Spleen (tissue), 11 donors: ENCODE measurements around the gene SLC24A3. TPM values are rescaled to one million over a fixed set of nuclear protein-coding genes. Genes with fewer than 3 reads are reported as not detected.
A peak's percentile ranks its signal among the peaks of the same experiment; 100 is the strongest.

Source experiments
- DNase-seq: peaks from one replicate; pipeline ENCODE4 v3.0.0-alpha.2; 2020
- H3K27ac ChIP-seq, 8 donors: fragments of 200-600 bp; sonication (generic) in 7 of 8; 1 replicate in 4 of 8; 2 replicates in 4 of 8; pipeline versions ENCODE4 v1.5.0 to v1.8.0; 2016 to 2021; ENCODE audit warnings: inconsistent platforms in 4 of 8, mild to moderate bottlenecking in 4 of 8, moderate library complexity in 1 of 8
- H3K27me3 ChIP-seq, 7 donors: fragments of 200-600 bp; sonication (generic) in 6 of 7; replicated peaks in 1 of 7; 1 replicate in 4 of 7; 2 replicates in 3 of 7; pipeline versions ENCODE4 v1.5.0 to v1.8.0; 2016 to 2021; ENCODE audit warnings: inconsistent platforms in 3 of 7, mild to moderate bottlenecking in 1 of 7
- H3K36me3 ChIP-seq, 6 donors: fragments of 200-600 bp; sonication (generic) in 5 of 6; 1 replicate in 4 of 6; 2 replicates in 2 of 6; pipeline versions ENCODE4 v1.5.0 to v1.8.0; 2016 to 2021; ENCODE audit warnings: inconsistent platforms in 2 of 6
- H3K4me1 ChIP-seq, 6 donors: fragments of 200-600 bp; sonication (generic) in 5 of 6; 1 replicate in 3 of 6; 2 replicates in 3 of 6; pipeline versions ENCODE4 v1.5.0 to v1.8.0; 2016 to 2021; ENCODE audit warnings: inconsistent platforms in 3 of 6
- H3K4me3 ChIP-seq, 8 donors: fragments of 200-600 bp; sonication (generic) in 7 of 8; 1 replicate in 4 of 8; 2 replicates in 4 of 8; pipeline versions ENCODE4 v1.5.0 to v1.8.0; 2016 to 2021; ENCODE audit warnings: inconsistent platforms in 4 of 8, mild to moderate bottlenecking in 4 of 8, moderate library complexity in 2 of 8
- H3K9me3 ChIP-seq, 8 donors: fragments of 200-600 bp; sonication (generic) in 7 of 8; 1 replicate in 4 of 8; 2 replicates in 4 of 8; pipeline versions ENCODE4 v1.5.0 to v1.8.0; 2016 to 2021; ENCODE audit warnings: inconsistent platforms in 4 of 8
- CTCF ChIP-seq, 11 experiments: fragments of 200-600 bp in 7 of 11; fragments of 450-650 bp in 4 of 11; sonication (generic) in 4 of 11; IDR thresholded peaks in 8 of 11; conservative IDR thresholded peaks in 3 of 11; 1 replicate in 7 of 11; 2 replicates in 4 of 11; pipeline versions ENCODE4 v1.4.0 to v1.8.0; 2016 to 2021; ENCODE audit warnings: antibody characterized with exemption in 11 of 11, inconsistent platforms in 4 of 11, mild to moderate bottlenecking in 1 of 11
- POLR2A ChIP-seq, 3 donors: fragments of 450-650 bp; IDR thresholded peaks; one replicate each; pipeline ENCODE4 v1.5.1; 2017; ENCODE audit warnings: antibody characterized with exemption in 3 of 3, mild to moderate bottlenecking in 1 of 3
- POLR2AphosphoS5 ChIP-seq, 3 donors: sonication (generic); formaldehyde crosslinking; IDR thresholded peaks; one replicate each; pipeline ENCODE4 v1.5.1; 2017; ENCODE audit warnings: antibody characterized with exemption in 3 of 3
- WGBS, 5 donors: extraction: QIAGEN DNeasy Blood & Tissue Kit in 3 of 5; methylation state at CpG; one replicate each; pipeline versions ENCODE4 v1.1.5 to v1.1.7; 2013 to 2018; 5-methylcytosine and 5-hydroxymethylcytosine counted together
- intact Hi-C: fragments of 100-400 bp; cut with DNase I; formaldehyde crosslinking; loops from one replicate; pipeline ENCODE4 v1.15.0; 2023; ENCODE audit warnings: low total_unique reads
- polyA plus RNA-seq, 3 donors: library from polyadenylated mRNA; stranded (reverse); fragments of 200-250 nt; gene quantifications; one replicate each; pipeline ENCODE4 v1.2.1, GENCODE V29; 2013
- total RNA-seq, 7 donors: library from RNA; depleted of rRNA in 3 of 7; stranded (reverse); fragments of >200 nt in 3 of 7; fragmentation: NEBNext Ultra II Directional in 4 of 7; extraction: Animal tissue kit (Norgen Biotek cat#: 25700) in 4 of 7; gene quantifications; one replicate each; pipeline versions ENCODE4 v1.1.0 to v1.2.1, GENCODE V29; 2016 to 2021
- donor health status: healthy with polysubstance abuse.
- donor health status: DM: no; HTN: no; CAD: no; lungs with moderate emphysema.
- donor health status: DM: no; HTN: no; CAD: no.
- donor health status: Bipolar disorder and iron deficiency.
- donor health status: healthy.
- donor health status: DM: no; HTN: no; CAD: no.
- donor health status: DM: yes; HTN: yes; CAD: no.

Gene SLC24A3
- total and polyA plus RNA-seq, 10 donors = 0.37 to 3.9 (median 2.6) TPM

DNA sequence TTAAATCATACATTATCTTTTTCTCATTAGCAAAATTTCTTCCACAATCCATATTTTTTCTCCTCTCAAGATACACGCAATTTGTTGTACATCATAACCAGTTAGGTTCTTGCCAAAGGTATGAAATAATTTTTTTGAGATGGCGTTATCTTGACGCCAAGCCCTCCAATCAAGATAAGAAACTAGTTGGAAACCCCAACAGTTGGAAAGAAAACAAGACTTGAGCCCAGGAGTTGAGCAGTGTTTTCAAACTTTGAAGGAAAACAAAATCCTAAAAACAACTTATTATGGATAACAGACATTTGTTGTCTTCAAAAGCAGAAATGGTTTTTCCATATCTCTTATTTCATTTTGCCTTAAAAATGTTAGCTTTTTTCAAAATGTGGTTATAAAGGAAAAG lies 184.8 kb downstream of the SLC24A3 start:
- Histone ChIP-seq H3K4me3 (no peak overlapping the region), H3K9me3 (peaks cover 0 to 24% (median 15%) of the 10 kb centered on the region in 8 donors), H3K4me1 (no peaks in the 10 kb centered on the region), H3K36me3 (no peaks in the 10 kb centered on the region), H3K27me3 (no peaks in the 10 kb centered on the region), H3K27ac (no peak overlapping the region)
- intact Hi-C loops = no loop called here
- TF ChIP-seq POLR2AphosphoS5 (IDR thresholded peaks at IDR 0.05) (no peak), CTCF (IDR thresholded peaks at IDR 0.05 in 8 of 11, conservative IDR thresholded peaks at IDR 0.05 in 3 of 11) (no peak), POLR2A (IDR thresholded peaks at IDR 0.05) (no peak)
- 92 to 95% (median 95%) methylated on average over 3 of the region's 3 CpGs for WGBS, 5 donors
- no peak for DNase-seq

DNA sequence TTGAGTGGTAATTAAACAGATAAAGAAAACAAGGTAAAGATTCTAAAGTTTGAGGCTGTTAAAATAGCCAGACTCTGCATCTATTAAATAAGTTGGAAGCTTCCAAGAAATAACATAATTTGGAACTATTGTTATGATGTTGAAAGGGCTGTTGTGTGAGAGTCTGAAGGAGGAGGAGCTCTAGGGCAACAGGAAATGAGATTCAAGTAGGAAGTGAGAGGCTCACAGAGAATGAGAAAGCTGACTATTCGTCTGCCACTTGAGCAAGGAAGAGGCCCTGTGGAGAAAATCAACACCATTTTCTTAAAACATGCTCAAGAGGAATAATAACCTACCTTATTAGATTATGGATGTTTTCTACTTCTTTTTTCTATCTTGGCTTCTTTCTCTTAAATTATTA lies 185.2 kb downstream of the SLC24A3 start:
- no peak for TF ChIP-seq POLR2AphosphoS5 (IDR thresholded peaks at IDR 0.05)
- no peak for TF ChIP-seq POLR2A (IDR thresholded peaks at IDR 0.05)
- no peak for TF ChIP-seq CTCF (IDR thresholded peaks at IDR 0.05 in 8 of 11, conservative IDR thresholded peaks at IDR 0.05 in 3 of 11)
- Histone ChIP-seq H3K9me3 (peaks cover 0 to 24% (median 15%) of the 10 kb centered on the region in 8 donors), H3K27ac (peak overlapping the region in 1 of 8 donors; percentile 7), H3K4me3 (no peak overlapping the region), H3K36me3 (no peaks in the 10 kb centered on the region), H3K4me1 (no peaks in the 10 kb centered on the region), H3K27me3 (no peaks in the 10 kb centered on the region)
- WGBS, 5 donors = 13 to 38% (median 17%) methylated on average over 1 of the region's 1 CpG
- DNase-seq = no peak
- intact Hi-C loops = no loop called here

DNA sequence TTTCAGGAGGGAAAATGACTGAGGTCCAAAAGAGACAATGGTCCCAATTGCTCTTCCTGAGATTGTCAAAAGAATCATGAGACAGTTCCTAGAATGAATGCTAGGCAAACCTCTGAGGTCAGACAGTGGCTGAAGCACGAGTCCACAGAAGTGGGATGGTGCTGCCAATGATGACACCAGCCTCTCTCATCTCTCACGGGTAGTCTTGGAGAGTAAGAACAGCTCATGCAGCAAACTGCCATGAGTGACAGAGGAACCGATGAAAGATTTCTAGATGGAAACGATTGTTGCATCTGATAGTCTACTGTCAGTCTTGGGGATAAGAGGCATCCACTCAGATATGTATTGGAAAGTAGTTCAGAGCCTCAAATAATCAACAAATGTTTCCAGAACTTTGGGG lies 188.7 kb downstream of the SLC24A3 start:
- no peak for DNase-seq
- H3K27me3 ChIP-seq = peaks cover 0 to 4% (median 0%) of the 10 kb centered on the region in 7 donors
- H3K4me3 ChIP-seq = no peak overlapping the region
- TF ChIP-seq CTCF (IDR thresholded peaks at IDR 0.05 in 8 of 11, conservative IDR thresholded peaks at IDR 0.05 in 3 of 11) (no peak), POLR2A (IDR thresholded peaks at IDR 0.05) (no peak), POLR2AphosphoS5 (IDR thresholded peaks at IDR 0.05) (no peak)
- no peaks in the 10 kb centered on the region for H3K36me3 ChIP-seq
- peaks cover 0 to 24% (median 15%) of the 10 kb centered on the region in 8 donors for H3K9me3 ChIP-seq
- no peaks in the 10 kb centered on the region for H3K4me1 ChIP-seq
- 65 to 82% (median 73%) methylated on average over 4 of the region's 4 CpGs for WGBS, 5 donors
- intact Hi-C loops = no loop called here
- H3K27ac ChIP-seq = no peak overlapping the region

GRCh38 chr20:19403549-19403948 lies 191.1 kb downstream of the SLC24A3 start:
- Histone ChIP-seq H3K27ac (no peak overlapping the region), H3K4me3 (no peak overlapping the region), H3K36me3 (no peaks in the 10 kb centered on the region), H3K9me3 (peaks cover 0 to 15% (median 6%) of the 10 kb centered on the region in 8 donors), H3K27me3 (peaks cover 0 to 4% (median 0%) of the 10 kb centered on the region in 7 donors), H3K4me1 (no peaks in the 10 kb centered on the region)
- 73 to 85% (median 83%) methylated on average over 4 of the region's 4 CpGs for WGBS, 5 donors
- DNase-seq = no peak
- no peak for TF ChIP-seq CTCF (IDR thresholded peaks at IDR 0.05 in 8 of 11, conservative IDR thresholded peaks at IDR 0.05 in 3 of 11)
- TF ChIP-seq POLR2AphosphoS5 (IDR thresholded peaks at IDR 0.05) = no peak
- no peak for TF ChIP-seq POLR2A (IDR thresholded peaks at IDR 0.05)
- intact Hi-C loops = no loop called here
